Activated naive CD4-positive, alpha-beta T cell treated with anti-CD3 and anti-CD28 coated beads for 36 hours (primary cell): Measurements from ENCODE around the gene DIPK1A. TPM values are rescaled to one million over a fixed set of nuclear protein-coding genes. Genes with fewer than 3 reads are reported as not detected.

Experiments used
- CTCF ChIA-PET: fragments of 350-600 bp; sonication (Branson Sonifier 250); formaldehyde crosslinking; loops from one replicate; lab custom pipeline; 2021; ENCODE audit warnings: antibody characterized with exemption; lab: Charles Lee
- DNase-seq: peaks from one replicate; pipeline ENCODE4 v3.0.0-alpha.2; 2020
- H3K27ac Mint-ChIP-seq: one replicate; pipeline ENCODE4 v1.8.0; 2021; ENCODE audit warnings: mild to moderate bottlenecking, mixed read lengths
- H3K27me3 Mint-ChIP-seq: one replicate; pipeline ENCODE4 v1.8.0; 2021; ENCODE audit warnings: low read depth, mixed read lengths
- H3K36me3 Mint-ChIP-seq: one replicate; pipeline ENCODE4 v1.8.0; 2021; ENCODE audit warnings: low read depth, mixed read lengths
- H3K4me1 Mint-ChIP-seq: one replicate; pipeline ENCODE4 v1.8.0; 2021; ENCODE audit warnings: low read depth, mixed read lengths
- H3K4me3 Mint-ChIP-seq: one replicate; pipeline ENCODE4 v1.8.0; 2021; ENCODE audit warnings: mild to moderate bottlenecking, moderate library complexity, mixed read lengths
- H3K9me3 Mint-ChIP-seq: one replicate; pipeline ENCODE4 v1.8.0; 2021; ENCODE audit warnings: mixed read lengths
- intact Hi-C: fragments of 100-400 bp; cut with micrococcal nuclease; formaldehyde crosslinking; loops from one replicate; pipeline ENCODE4 v1.15.1; 2023
- total RNA-seq, 2 experiments: library from RNA; stranded (reverse); gene quantifications; one replicate each; pipeline ENCODE4 v1.2.3, GENCODE V29; 2021

The DIPK1A gene
- total RNA-seq, 2 experiments from 2014 or later = 4.5 to 5.0 TPM

DNA sequence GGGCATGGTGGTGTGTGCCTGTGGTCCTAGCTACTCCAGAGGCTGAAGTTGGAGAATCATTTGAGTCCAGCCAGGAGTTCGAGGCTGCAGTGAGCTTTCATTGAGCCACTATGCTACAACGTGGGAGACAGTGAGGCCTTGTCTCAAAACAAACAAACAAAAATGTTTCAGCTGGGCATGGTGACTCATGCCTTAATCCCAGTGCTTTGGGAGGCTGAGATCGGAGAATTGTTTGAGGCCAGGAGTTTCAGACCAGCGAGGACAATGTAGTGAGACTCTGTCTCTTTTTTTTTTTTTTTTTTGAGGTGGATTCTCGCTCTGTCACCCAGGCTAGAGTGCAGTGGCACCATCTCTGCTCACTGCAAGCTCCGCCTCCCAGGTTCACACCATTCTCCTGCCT, 134.5 kb downstream of the DIPK1A start:
- H3K9me3 Mint-ChIP-seq = no peaks in the 10 kb centered on the region
- DNase-seq = no peak
- H3K27me3 Mint-ChIP-seq = no peaks in the 10 kb centered on the region
- CTCF ChIA-PET = interaction anchor here (2.3 kb wide), 1 partner anchor 8 kb away, joined by 7 read pairs; no protein-coding TSS in a partner anchor
- no peaks in the 10 kb centered on the region for H3K4me1 Mint-ChIP-seq
- intact Hi-C loops = no loop called here
- no peak overlapping the region for H3K27ac Mint-ChIP-seq
- H3K4me3 Mint-ChIP-seq = no peak overlapping the region
- H3K36me3 Mint-ChIP-seq = peaks cover under 1% of the 10 kb centered on the region

DNA sequence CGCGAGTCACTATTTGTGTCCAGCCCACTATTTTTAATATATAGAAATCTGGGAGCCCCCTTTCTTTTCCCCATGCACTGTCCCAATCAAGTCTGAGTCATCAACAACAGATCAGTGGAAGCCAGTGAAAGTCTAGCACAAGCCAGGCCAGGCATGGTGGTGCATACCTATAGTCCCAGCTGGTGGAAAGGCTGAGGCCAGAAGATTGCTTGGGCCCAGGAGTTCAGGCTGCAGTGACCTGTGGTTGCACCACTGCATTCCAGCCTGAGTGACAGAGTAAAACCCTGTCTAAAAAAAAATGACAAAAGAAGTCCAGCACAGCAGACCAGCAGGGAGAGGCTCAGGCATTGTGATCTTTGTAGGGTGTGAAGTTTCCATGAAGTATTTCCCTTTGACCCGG, 138.4 kb downstream of the DIPK1A start:
- DNase-seq = no peak
- Mint-ChIP-seq H3K4me3 (no peak overlapping the region), H3K36me3 (no peaks in the 10 kb centered on the region), H3K9me3 (no peaks in the 10 kb centered on the region), H3K27ac (no peak overlapping the region), H3K27me3 (no peaks in the 10 kb centered on the region), H3K4me1 (no peaks in the 10 kb centered on the region)
- CTCF ChIA-PET = interaction anchor here (0.6 kb wide), 1 partner anchor 39 kb away, joined by 3 read pairs; no protein-coding TSS in a partner anchor
- intact Hi-C loops = no loop called here

DNA sequence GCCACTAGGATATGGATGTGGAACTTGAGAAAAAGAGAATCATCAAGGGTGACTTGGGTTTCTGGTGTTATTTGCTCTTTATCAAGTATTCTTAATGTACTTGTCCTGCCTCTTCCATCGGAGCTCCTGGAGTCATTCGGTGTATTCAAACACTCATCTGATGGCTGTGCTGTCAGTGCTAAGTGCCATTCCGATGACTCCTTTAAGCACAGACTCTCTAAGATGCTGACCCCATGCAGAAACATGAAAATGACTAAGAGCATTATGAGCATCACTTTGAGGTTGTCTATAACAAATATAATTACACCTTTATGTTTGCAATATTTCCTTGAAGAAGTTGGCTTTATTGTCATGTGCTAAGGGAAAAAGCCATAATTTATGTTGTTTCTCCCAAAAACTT, 140.7 kb downstream of the DIPK1A start:
- H3K9me3 Mint-ChIP-seq = no peaks in the 10 kb centered on the region
- DNase-seq = no peak
- H3K36me3 Mint-ChIP-seq = no peaks in the 10 kb centered on the region
- H3K4me1 Mint-ChIP-seq = no peaks in the 10 kb centered on the region
- intact Hi-C loops = no loop called here
- no peak overlapping the region for H3K4me3 Mint-ChIP-seq
- H3K27me3 Mint-ChIP-seq = no peaks in the 10 kb centered on the region
- no peak overlapping the region for H3K27ac Mint-ChIP-seq
- CTCF ChIA-PET = interaction anchor here (0.6 to 6.9 kb wide), 6 partner anchors 11 to 643 kb away, joined by 3 to 105 read pairs (median 3); partner anchors contain the start of gene RPL5

DNA sequence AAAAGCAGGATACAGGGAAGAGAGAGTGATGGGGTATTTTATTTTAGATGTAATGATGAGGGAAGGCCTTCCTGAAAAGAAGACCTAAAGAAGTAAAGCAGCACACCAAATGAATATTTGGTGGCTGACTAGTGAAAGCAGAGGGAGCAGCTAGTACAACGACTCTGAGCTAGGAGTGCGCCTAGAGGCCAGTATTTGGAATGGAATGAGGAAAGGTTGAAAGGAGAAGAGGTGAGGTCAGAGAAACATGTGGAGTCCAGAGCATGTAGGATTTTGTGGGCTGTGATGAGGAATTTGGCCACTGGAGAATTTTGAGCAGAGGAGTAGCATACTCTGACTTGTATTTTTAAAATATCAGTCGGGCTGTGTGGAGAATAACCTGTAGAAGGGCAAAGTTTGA, 141.2 kb downstream of the DIPK1A start:
- Mint-ChIP-seq H3K9me3 (no peaks in the 10 kb centered on the region), H3K4me3 (no peak overlapping the region), H3K27me3 (no peaks in the 10 kb centered on the region), H3K36me3 (no peaks in the 10 kb centered on the region), H3K27ac (no peak overlapping the region), H3K4me1 (no peaks in the 10 kb centered on the region)
- intact Hi-C loops = no loop called here
- CTCF ChIA-PET = interaction anchor here (0.6 to 6.9 kb wide), 6 partner anchors 12 to 642 kb away, joined by 3 to 105 read pairs (median 3); partner anchors contain the start of gene RPL5
- DNase-seq = no peak

DNA sequence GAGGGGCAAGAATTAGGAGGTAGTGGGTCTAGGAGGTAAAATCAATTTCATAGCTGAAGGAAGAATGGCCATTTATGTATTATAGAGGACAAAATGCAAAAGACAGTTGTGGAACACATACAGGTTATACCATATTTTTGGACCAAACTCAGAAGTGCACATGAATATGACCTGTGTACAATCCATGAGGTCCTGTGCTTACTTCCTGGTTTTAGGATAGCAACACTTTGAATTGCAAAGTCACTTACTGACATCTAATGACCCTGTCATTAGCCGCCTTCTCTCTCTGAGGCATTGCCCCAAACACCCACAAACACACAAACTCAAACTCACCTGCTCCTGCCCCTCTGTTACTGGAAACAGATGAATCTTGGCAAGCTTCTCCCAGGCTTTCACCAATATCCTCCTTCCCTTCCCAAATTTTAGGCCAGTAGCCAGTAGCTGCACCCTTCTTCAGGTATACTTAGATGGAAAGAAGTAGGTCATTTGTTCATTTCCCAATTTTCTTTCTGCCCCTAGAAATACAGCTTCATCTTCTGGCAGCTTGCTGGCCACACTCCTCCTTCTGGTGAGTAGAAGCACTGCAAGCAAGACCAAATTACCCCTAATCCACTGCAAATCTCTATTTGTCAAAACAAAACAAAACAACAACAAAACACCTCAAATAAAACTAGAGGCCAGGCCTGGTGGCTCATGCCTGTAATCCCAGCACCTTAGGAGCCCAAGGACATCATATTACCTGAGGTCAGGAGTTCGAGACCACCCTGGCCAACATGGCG, 143.1 kb downstream of the DIPK1A start:
- intact Hi-C loops = loop anchor here (1.0 to 5.0 kb wide), 3 partner anchors 36 to 821 kb away; no protein-coding TSS in a partner anchor
- CTCF ChIA-PET = interaction anchor here (0.6 to 6.9 kb wide), 21 partner anchors 10 to 874 kb away, joined by 3 to 105 read pairs (median 3); partner anchors contain the start of genes EVI5 and RPL5
- no peaks in the 10 kb centered on the region for H3K27me3 Mint-ChIP-seq

DNA sequence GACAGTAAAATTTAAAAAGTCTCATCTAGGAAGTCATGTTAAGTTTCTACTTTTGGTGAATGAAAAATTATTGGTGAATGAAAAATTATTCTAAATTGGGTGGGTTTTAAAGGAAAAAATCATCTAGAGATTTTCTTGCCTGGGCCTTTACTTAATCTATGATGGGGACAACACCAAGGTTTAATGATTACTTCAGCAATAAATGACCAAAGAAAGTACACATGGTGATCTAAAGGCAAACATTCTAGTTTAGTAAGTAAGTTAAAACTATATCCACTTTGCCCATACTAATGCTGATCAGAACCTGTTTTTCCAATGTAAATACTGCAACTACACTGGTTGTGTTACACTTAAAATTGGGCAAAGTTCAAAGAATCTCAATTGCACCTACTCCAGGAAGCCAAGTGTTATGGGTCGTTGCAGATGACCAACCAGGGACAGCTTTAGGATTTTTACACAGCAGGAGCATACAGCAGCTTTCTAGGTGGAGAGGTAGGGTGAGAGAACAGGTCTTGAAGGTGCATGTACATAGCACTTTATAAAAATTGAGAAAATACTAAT, 144.0 kb downstream of the DIPK1A start:
- Mint-ChIP-seq H3K27ac (no peak overlapping the region), H3K9me3 (no peaks in the 10 kb centered on the region), H3K4me1 (no peaks in the 10 kb centered on the region), H3K27me3 (no peaks in the 10 kb centered on the region), H3K36me3 (no peaks in the 10 kb centered on the region), H3K4me3 (no peak overlapping the region)
- intact Hi-C loops = loop anchor here (5.0 kb wide), 1 partner anchor 35 kb away; no protein-coding TSS in a partner anchor
- CTCF ChIA-PET = interaction anchor here (1.0 to 6.9 kb wide), 5 partner anchors 13 to 69 kb away, joined by 3 to 105 read pairs (median 4); no protein-coding TSS in a partner anchor
- DNase-seq = no peak

More for the DNA sequence above, 143.1 kb downstream of the DIPK1A start:
- H3K9me3 Mint-ChIP-seq = no peaks in the 10 kb centered on the region
- peak; percentile 16 for DNase-seq
- no peaks in the 10 kb centered on the region for H3K4me1 Mint-ChIP-seq
- H3K4me3 Mint-ChIP-seq = no peak overlapping the region
- no peaks in the 10 kb centered on the region for H3K36me3 Mint-ChIP-seq
- no peak overlapping the region for H3K27ac Mint-ChIP-seq

DNA sequence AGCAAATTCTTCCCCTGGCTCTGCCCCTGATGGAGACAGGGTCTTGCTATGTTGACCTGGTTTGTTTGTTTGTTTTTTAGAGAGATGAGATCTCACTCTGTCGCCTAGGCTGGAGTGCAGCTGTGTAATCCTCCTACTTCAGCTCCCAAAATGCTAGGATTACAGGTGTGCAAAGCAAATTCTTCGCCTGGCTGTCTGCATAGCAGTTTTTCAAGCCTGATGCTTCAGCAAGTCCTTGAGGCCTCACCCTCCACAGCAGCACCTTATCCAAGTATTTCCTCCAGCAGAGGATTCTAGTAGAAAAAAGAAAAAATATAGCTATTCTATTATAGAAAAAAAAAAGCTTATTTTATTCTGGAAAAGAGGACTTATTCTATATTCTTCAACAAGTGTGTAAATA, 144.5 kb downstream of the DIPK1A start:
- intact Hi-C loops = loop anchor here (5.0 kb wide), 1 partner anchor 34 kb away; no protein-coding TSS in a partner anchor
- no peak for DNase-seq
- Mint-ChIP-seq H3K27me3 (no peaks in the 10 kb centered on the region), H3K36me3 (no peaks in the 10 kb centered on the region), H3K9me3 (no peaks in the 10 kb centered on the region), H3K27ac (no peak overlapping the region), H3K4me1 (no peaks in the 10 kb centered on the region), H3K4me3 (no peak overlapping the region)
- CTCF ChIA-PET = interaction anchor here (1.0 to 6.9 kb wide), 5 partner anchors 13 to 69 kb away, joined by 3 to 105 read pairs (median 3); partner anchors contain the start of gene EVI5

DNA sequence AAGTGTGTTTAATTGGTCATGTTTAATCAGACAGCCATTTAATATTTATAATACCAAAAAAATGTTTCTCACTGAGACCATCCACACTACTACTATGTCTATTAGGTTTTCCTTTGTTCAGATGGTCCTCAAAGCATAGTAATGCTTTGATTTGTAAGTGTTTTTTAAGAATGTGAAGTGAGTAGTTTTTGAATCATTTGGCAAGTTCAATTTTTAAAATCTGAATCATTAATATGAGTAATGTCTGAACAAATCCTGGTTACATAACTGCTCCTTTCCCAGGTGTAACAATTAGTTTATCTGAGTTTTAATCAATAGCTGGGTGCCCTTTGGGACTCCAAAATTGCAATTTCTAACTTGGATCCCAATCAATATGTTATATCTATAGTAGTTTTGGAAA, 152.9 kb downstream of the DIPK1A start:
- Mint-ChIP-seq H3K36me3 (no peaks in the 10 kb centered on the region), H3K4me1 (peaks cover 2% of the 10 kb centered on the region), H3K27me3 (peaks cover 5% of the 10 kb centered on the region), H3K27ac (no peak overlapping the region), H3K4me3 (no peak overlapping the region), H3K9me3 (no peaks in the 10 kb centered on the region)
- CTCF ChIA-PET = interaction anchor here (1.0 kb wide), 1 partner anchor 59 kb away, joined by 3 read pairs; no protein-coding TSS in a partner anchor
- no peak for DNase-seq
- intact Hi-C loops = no loop called here

DNA sequence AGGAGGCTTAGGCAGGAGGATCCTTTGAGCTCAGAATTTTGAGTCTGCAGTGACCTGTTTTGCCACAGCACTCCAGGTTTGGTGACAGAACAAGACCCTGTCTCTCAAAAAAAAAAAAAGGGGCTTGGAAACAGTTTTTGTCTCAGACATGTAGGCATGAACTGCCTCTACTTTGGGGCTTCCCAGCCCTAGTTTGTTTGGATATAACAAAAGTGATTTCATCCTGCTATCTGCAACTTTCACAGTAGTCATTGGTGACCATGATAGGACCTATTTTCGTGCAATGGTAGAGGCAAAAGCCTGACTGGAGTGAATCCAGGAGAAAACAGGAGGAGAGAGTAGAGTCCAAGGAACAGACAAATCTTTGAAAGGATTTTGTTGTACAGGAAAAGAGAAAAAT, 156.0 kb downstream of the DIPK1A start:
- Mint-ChIP-seq H3K9me3 (no peaks in the 10 kb centered on the region), H3K27ac (no peak overlapping the region), H3K4me3 (no peak overlapping the region), H3K36me3 (no peaks in the 10 kb centered on the region), H3K27me3 (no peaks in the 10 kb centered on the region), H3K4me1 (peaks cover 2% of the 10 kb centered on the region)
- CTCF ChIA-PET = no interaction called here
- DNase-seq = no peak
- intact Hi-C loops = no loop called here

DNA sequence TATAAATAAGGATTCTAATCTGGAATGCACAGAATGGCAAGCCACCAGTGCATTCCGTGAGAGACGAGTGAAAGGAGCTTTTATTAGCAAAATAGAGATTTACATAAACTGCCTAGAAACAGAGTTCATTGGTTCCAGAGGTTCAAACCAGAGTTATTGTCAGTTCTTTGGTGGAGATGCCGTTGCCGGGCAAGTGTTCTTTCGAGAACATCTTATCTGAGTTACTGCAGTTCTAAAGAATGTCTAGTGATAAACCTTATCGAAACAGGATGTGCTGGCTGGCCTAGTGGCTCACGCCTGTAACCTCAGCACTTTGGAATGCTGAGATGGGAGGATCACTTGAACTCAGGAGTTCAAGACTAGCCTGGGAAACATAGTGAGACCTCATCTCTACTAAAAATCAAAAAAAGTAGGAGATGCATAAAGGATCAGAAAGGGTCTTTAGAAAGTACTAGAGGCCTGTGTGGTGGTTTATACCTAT, 156.5 kb downstream of the DIPK1A start:
- Mint-ChIP-seq H3K36me3 (no peaks in the 10 kb centered on the region), H3K27ac (no peak overlapping the region), H3K9me3 (no peaks in the 10 kb centered on the region), H3K4me1 (peaks cover 2% of the 10 kb centered on the region), H3K4me3 (no peak overlapping the region), H3K27me3 (no peaks in the 10 kb centered on the region)
- intact Hi-C loops = no loop called here
- DNase-seq = peak; percentile 12
- CTCF ChIA-PET = no interaction called here

DNA sequence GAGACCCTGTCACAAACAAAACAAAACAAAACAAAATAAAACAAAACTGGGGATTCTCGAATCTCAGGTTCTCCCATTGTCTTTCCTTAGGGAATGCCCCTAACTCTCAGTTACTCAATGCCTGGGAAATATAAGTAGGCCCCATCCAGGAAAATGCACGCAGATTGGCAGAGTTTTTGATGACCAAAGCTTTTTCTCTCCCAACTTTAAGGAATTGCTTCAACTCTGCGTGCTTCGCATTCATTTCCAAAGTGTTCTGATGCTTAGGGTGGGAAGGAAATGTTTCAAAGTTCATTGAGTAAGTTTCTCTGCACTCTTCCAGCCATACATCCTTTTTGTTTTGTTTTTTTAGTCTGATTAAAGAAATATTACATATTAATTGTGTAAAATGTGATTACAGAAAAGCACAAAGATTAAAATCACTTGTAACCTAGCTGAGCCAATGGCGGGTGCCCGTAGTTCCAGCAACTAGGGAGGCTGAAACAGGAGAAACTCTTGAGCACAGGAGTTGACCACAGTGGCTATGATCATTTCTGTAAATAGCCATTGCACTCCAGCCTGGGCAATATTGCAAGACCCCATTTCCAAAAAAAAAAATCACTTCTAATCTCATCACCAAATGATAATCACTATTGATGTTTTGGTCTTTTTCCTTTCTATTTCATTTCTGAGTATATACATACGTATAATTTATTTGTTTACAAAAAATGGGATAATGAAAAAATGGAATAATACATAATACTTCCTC, 157.9 kb downstream of the DIPK1A start:
- no peak overlapping the region for H3K27ac Mint-ChIP-seq

More for the DNA sequence above, 157.9 kb downstream of the DIPK1A start:
- Mint-ChIP-seq H3K4me3 (no peak overlapping the region), H3K4me1 (peaks cover 2% of the 10 kb centered on the region), H3K36me3 (no peaks in the 10 kb centered on the region), H3K27me3 (no peaks in the 10 kb centered on the region), H3K9me3 (no peaks in the 10 kb centered on the region)
- intact Hi-C loops = no loop called here
- CTCF ChIA-PET = interaction anchor here (0.9 kb wide), 1 partner anchor 14 kb away, joined by 3 read pairs; no protein-coding TSS in a partner anchor
- DNase-seq = no peak
